SK-N-SH treated with all-trans-retinoic acid at 6 μM for 48 hours (cell line): ENCODE data around the gene NFE2L1.
A peak's percentile ranks its signal among the peaks of the same experiment; 100 is the strongest.

Experiments used
- ATAC-seq: fragments of 200-7000 bp; cut with Tn5 transposase; 3 replicates; pipeline ENCODE4 v1.9.1; 2020; ENCODE audit warnings: mild to moderate bottlenecking, moderate library complexity
- ARNTL ChIP-seq: fragments of 450-650 bp; formaldehyde crosslinking; IDR thresholded peaks from 2 replicates; pipeline ENCODE4 v1.5.0; 2020; ENCODE audit warnings: low read depth, mild to moderate bottlenecking, moderate library complexity, borderline replicate concordance
- BACH2 ChIP-seq: fragments of 250-450 bp; sonication (Bioruptor Pico); IDR thresholded peaks from 2 replicates; pipeline ENCODE4 v1.9.0; 2021; ENCODE audit warnings: mild to moderate bottlenecking, borderline replicate concordance
- CSDC2 ChIP-seq: fragments of 250-450 bp; sonication (Bioruptor Pico); IDR thresholded peaks from 2 replicates; pipeline ENCODE4 v1.5.0; 2020; ENCODE audit warnings: mild to moderate bottlenecking, moderate library complexity
- ESRRG ChIP-seq: fragments of 250-450 bp; sonication (Bioruptor Pico); IDR thresholded peaks from 2 replicates; pipeline ENCODE4 v1.6.1; 2021; ENCODE audit warnings: mild to moderate bottlenecking
- GLIS3 ChIP-seq: fragments of 250-450 bp; sonication (Bioruptor Pico); IDR thresholded peaks from 2 replicates; pipeline ENCODE4 v1.5.0; 2020; ENCODE audit warnings: mild to moderate bottlenecking, moderate library complexity
- ISL1 ChIP-seq: fragments of 250-450 bp; sonication (Bioruptor Pico); IDR thresholded peaks from 2 replicates; pipeline ENCODE4 v2.1.2; 2022; ENCODE audit warnings: mild to moderate bottlenecking, moderate library complexity
- OSR1 ChIP-seq: fragments of 250-450 bp; sonication (Bioruptor Pico); IDR thresholded peaks from 2 replicates; pipeline ENCODE4 v1.8.0; 2022; ENCODE audit warnings: moderate library complexity, mild to moderate bottlenecking, inconsistent platforms
- PPARA ChIP-seq: fragments of 250-450 bp; sonication (Bioruptor Pico); IDR thresholded peaks from 2 replicates; pipeline ENCODE4 v1.5.0; 2020; ENCODE audit warnings: mild to moderate bottlenecking, borderline replicate concordance
- RARB ChIP-seq: fragments of 250-450 bp; sonication (Bioruptor Pico); IDR thresholded peaks from 2 replicates; pipeline ENCODE4 v1.8.0; 2021; ENCODE audit warnings: mild to moderate bottlenecking, moderate library complexity
- SNAI2 ChIP-seq: fragments of 250-450 bp; sonication (Bioruptor Pico); IDR thresholded peaks from 2 replicates; pipeline ENCODE4 v1.5.0; 2020; ENCODE audit warnings: mild to moderate bottlenecking, moderate library complexity
- TCF4 ChIP-seq: fragments of 250-450 bp; sonication (Bioruptor Pico); IDR thresholded peaks from 2 replicates; pipeline ENCODE4 v1.8.0; 2021; ENCODE audit warnings: mild to moderate bottlenecking, moderate library complexity, borderline replicate concordance
- TOX ChIP-seq: fragments of 250-450 bp; sonication (Bioruptor Pico); IDR thresholded peaks from 2 replicates; pipeline ENCODE4 v1.8.0; 2021; ENCODE audit warnings: mild to moderate bottlenecking, moderate library complexity, borderline replicate concordance
- ZC3H10 ChIP-seq: fragments of 250-450 bp; sonication (Bioruptor Pico); IDR thresholded peaks from 2 replicates; pipeline ENCODE4 v1.5.1; 2021; ENCODE audit warnings: mild to moderate bottlenecking, moderate library complexity
- ZFP3 ChIP-seq: fragments of 250-450 bp; sonication (Bioruptor Pico); IDR thresholded peaks from 2 replicates; pipeline ENCODE4 v1.5.0; 2020; ENCODE audit warnings: mild to moderate bottlenecking, moderate library complexity
- ZFP30 ChIP-seq: fragments of 450-650 bp; formaldehyde crosslinking; IDR thresholded peaks from 2 replicates; pipeline ENCODE4 v1.5.0; 2022; ENCODE audit warnings: mild to moderate bottlenecking, moderate library complexity
- ZNF565 ChIP-seq: fragments of 450-650 bp; formaldehyde crosslinking; conservative IDR thresholded peaks from 2 replicates; pipeline ENCODE4 v1.5.0; 2020; ENCODE audit warnings: low read depth, mild to moderate bottlenecking, moderate library complexity
- ZNF70 ChIP-seq: fragments of 450-650 bp; formaldehyde crosslinking; IDR thresholded peaks from 2 replicates; pipeline ENCODE4 v1.5.0; 2020; ENCODE audit warnings: mild to moderate bottlenecking, moderate library complexity
- TF ChIP-seq, protein P1 (sequence below): fragments of 250-450 bp; sonication (Bioruptor Pico); IDR thresholded peaks from 2 replicates; pipeline ENCODE4 v1.5.1; 2020; ENCODE audit warnings: low read depth, mild to moderate bottlenecking, moderate library complexity
- TF ChIP-seq, protein P2 (sequence below): fragments of 250-450 bp; sonication (Bioruptor Pico); IDR thresholded peaks from 2 replicates; pipeline ENCODE4 v1.8.0; 2021; ENCODE audit warnings: low read depth, mild to moderate bottlenecking, moderate library complexity, borderline replicate concordance
- TF ChIP-seq, protein P3 (sequence below): fragments of 250-450 bp; sonication (Bioruptor Pico); IDR thresholded peaks from 2 replicates; pipeline ENCODE4 v1.5.0; 2020; ENCODE audit warnings: mild to moderate bottlenecking, moderate library complexity
- TF ChIP-seq, protein P4 (sequence below): fragments of 250-450 bp; sonication (Bioruptor Pico); IDR thresholded peaks from 2 replicates; pipeline ENCODE4 v1.8.0; 2020; ENCODE audit warnings: mild to moderate bottlenecking, moderate library complexity, borderline replicate concordance

NFE2L1 gene

DNA sequence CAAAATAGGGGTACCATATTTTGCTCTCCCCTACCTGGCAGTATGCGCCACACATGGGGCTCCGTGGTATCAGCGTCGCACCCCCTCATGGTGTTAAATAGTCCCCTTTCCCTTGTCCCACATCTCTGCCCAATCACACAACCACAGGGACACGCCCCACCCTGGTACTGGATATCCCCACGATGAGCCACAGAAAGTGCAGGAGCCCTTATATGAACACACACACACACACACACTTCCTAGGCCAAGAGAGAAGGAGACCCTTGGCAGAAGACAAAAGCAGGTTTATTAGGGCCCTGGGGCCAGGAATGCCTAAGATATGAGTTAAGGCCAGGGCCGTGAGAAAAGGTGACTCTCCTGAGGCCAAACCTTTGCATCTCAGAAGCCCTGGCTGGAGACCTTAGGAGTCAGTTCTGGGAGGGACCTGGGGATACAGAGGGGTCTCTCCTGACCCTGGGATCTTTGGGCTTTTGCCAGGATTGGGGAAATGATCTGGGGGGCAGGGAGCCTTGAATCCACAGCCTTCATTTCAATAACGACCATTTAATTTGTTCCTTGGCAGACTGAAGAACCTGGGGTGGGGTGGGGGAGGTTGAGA lies 22.2 kb upstream of the NFE2L1 start:
- no peak for ATAC-seq
- no peak for TF ChIP-seq ZFP3 (CRISPR knock-in tag)
- TF ChIP-seq ARNTL = no peak
- no peak for TF ChIP-seq ESRRG (CRISPR knock-in tag)
- TF ChIP-seq PPARA (CRISPR knock-in tag) = no peak
- TF ChIP-seq, protein P1, sequence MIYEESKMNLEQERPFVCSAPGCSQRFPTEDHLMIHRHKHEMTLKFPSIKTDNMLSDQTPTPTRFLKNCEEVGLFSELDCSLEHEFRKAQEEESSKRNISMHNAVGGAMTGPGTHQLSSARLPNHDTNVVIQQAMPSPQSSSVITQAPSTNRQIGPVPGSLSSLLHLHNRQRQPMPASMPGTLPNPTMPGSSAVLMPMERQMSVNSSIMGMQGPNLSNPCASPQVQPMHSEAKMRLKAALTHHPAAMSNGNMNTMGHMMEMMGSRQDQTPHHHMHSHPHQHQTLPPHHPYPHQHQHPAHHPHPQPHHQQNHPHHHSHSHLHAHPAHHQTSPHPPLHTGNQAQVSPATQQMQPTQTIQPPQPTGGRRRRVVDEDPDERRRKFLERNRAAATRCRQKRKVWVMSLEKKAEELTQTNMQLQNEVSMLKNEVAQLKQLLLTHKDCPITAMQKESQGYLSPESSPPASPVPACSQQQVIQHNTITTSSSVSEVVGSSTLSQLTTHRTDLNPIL (CRISPR knock-in tag) = no peak
- no peak for TF ChIP-seq TOX (CRISPR knock-in tag)
- TF ChIP-seq ISL1 = no peak
- TF ChIP-seq ZFP30 (CRISPR knock-in tag) = no peak
- TF ChIP-seq BACH2 = no peak
- TF ChIP-seq CSDC2 (CRISPR knock-in tag) = no peak
- no peak for TF ChIP-seq OSR1 (CRISPR knock-in tag)
- TF ChIP-seq GLIS3 = no peak
- no peak for TF ChIP-seq ZC3H10 (CRISPR knock-in tag)
- TF ChIP-seq, protein P2, sequence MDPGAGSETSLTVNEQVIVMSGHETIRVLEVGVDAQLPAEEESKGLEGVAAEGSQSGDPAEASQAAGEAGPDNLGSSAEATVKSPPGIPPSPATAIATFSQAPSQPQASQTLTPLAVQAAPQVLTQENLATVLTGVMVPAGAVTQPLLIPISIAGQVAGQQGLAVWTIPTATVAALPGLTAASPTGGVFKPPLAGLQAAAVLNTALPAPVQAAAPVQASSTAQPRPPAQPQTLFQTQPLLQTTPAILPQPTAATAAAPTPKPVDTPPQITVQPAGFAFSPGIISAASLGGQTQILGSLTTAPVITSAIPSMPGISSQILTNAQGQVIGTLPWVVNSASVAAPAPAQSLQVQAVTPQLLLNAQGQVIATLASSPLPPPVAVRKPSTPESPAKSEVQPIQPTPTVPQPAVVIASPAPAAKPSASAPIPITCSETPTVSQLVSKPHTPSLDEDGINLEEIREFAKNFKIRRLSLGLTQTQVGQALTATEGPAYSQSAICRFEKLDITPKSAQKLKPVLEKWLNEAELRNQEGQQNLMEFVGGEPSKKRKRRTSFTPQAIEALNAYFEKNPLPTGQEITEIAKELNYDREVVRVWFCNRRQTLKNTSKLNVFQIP (CRISPR knock-in tag) = no peak

DNA sequence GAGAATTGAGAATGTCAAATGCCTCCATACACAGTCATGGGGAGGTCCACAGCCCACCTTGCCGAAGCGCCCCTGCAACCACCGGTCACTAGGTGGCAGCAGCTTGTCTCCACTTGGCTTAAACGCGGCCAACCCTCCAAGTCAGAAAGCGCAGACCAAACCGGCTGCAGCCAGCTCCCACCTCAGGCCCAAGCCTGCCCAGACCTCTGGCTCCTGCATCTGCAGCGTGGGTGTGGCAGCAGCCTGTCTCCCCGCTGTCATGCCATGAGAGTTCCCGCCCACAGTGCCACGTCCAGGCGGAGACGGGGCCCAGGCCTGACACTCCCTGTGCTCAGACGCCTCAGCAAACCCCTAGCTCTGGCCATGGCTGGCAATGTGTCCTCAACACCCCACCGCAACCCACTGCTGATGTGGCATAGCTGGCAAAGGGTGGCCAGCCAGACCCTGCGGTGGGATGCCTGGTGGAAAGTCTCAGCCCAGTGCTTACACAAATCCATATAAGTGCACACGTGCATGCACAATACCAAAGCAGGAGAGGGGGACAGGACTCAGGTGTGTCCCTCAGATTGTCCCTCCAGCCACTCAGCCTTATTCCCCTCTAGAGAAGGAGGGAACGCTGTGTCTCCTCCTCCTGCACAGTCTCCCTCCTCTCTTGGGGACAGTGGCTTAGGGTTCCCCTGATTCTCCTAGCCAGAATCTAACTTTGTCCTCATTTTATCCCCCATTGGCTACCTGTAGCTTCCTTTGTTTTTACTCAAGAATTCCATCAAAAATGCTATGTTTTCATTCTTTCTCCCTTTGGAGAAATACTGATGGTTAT lies 21.4 kb upstream of the NFE2L1 start:
- no peak for TF ChIP-seq TOX (CRISPR knock-in tag)
- TF ChIP-seq, protein P3, sequence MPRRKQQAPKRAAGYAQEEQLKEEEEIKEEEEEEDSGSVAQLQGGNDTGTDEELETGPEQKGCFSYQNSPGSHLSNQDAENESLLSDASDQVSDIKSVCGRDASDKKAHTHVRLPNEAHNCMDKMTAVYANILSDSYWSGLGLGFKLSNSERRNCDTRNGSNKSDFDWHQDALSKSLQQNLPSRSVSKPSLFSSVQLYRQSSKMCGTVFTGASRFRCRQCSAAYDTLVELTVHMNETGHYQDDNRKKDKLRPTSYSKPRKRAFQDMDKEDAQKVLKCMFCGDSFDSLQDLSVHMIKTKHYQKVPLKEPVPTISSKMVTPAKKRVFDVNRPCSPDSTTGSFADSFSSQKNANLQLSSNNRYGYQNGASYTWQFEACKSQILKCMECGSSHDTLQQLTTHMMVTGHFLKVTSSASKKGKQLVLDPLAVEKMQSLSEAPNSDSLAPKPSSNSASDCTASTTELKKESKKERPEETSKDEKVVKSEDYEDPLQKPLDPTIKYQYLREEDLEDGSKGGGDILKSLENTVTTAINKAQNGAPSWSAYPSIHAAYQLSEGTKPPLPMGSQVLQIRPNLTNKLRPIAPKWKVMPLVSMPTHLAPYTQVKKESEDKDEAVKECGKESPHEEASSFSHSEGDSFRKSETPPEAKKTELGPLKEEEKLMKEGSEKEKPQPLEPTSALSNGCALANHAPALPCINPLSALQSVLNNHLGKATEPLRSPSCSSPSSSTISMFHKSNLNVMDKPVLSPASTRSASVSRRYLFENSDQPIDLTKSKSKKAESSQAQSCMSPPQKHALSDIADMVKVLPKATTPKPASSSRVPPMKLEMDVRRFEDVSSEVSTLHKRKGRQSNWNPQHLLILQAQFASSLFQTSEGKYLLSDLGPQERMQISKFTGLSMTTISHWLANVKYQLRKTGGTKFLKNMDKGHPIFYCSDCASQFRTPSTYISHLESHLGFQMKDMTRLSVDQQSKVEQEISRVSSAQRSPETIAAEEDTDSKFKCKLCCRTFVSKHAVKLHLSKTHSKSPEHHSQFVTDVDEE = peak; percentile 71
- no peak for TF ChIP-seq TCF4
- peak; percentile 51 for ATAC-seq

DNA sequence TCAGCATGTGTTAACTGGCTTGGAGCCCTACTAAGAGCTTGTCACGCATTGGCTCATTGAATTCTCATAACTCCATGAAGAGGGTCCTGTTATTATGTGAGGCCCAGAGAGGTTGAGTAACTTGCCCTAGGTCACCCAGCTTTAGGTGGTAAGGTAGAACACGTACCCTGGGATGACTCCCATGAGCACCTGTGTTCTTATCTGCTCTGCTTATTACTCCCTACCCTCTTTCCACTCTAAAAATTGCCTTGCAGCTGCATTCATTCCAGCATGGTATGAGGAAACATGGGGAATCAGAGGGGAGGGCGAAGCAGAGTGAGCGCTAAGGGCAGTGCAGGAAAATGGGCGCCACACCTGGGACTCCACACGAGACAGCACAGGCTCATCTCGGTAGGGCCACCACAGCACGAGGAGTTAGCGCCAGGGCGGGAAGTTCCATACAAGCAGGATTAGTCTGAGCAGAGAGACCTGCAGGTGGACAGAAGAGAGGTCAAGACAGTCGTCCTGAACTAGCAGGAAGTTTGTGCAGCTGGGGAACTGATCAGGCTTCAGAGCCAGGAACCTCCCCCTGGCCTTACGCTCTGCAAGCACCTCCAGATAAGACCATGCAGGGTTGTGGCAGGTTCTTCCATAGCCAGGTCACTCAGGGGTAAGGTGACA lies 20.7 kb upstream of the NFE2L1 start:
- no peak for TF ChIP-seq ZNF70 (CRISPR knock-in tag)
- no peak for TF ChIP-seq TCF4
- TF ChIP-seq, protein P4, sequence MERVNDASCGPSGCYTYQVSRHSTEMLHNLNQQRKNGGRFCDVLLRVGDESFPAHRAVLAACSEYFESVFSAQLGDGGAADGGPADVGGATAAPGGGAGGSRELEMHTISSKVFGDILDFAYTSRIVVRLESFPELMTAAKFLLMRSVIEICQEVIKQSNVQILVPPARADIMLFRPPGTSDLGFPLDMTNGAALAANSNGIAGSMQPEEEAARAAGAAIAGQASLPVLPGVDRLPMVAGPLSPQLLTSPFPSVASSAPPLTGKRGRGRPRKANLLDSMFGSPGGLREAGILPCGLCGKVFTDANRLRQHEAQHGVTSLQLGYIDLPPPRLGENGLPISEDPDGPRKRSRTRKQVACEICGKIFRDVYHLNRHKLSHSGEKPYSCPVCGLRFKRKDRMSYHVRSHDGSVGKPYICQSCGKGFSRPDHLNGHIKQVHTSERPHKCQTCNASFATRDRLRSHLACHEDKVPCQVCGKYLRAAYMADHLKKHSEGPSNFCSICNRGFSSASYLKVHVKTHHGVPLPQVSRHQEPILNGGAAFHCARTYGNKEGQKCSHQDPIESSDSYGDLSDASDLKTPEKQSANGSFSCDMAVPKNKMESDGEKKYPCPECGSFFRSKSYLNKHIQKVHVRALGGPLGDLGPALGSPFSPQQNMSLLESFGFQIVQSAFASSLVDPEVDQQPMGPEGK (CRISPR knock-in tag) = no peak
- TF ChIP-seq CSDC2 (CRISPR knock-in tag) = no peak
- TF ChIP-seq PPARA (CRISPR knock-in tag) = no peak
- TF ChIP-seq RARB (CRISPR knock-in tag) = no peak
- no peak for TF ChIP-seq ISL1
- TF ChIP-seq, protein P2 (CRISPR knock-in tag) = no peak
- TF ChIP-seq ZNF565 (CRISPR knock-in tag) = no peak
- no peak for TF ChIP-seq ESRRG (CRISPR knock-in tag)
- TF ChIP-seq SNAI2 (CRISPR knock-in tag) = no peak
- no peak for ATAC-seq
